ENCODE results near the gene LIME1. TPM values are rescaled to one million over a fixed set of nuclear protein-coding genes. Genes with fewer than 3 reads are reported as not detected.
A peak's percentile ranks its signal among the peaks of the same experiment; 100 is the strongest.

LIME1 gene
- total RNA-seq, 1 donor from 2014 or later = 8.1 TPM

- Mint-ChIP-seq H3K27me3 (ENCODE audit: unreplicated experiment) (peaks cover 8% of the 10 kb centered on the region), H3K4me3 (ENCODE audit: unreplicated experiment) (no peak overlapping the region)
- DNase-seq (ENCODE audit: low spot score) = no peak
Observed at GRCh38 chr20:63769891-63770474, 33.5 kb downstream of the LIME1 start.

GRCh38 chr20:63771046-63771707, 34.7 kb downstream of the LIME1 start:
- TF ChIP-seq CTCF (IDR thresholded peaks at IDR 0.05; ENCODE audit: unreplicated experiment) = no peak
- Mint-ChIP-seq H3K4me1 (ENCODE audit: unreplicated experiment) (peaks cover 9% of the 10 kb centered on the region), H3K27ac (ENCODE audit: unreplicated experiment) (no peak overlapping the region), H3K4me3 (ENCODE audit: unreplicated experiment) (no peak overlapping the region), H3K9me3 (ENCODE audit: unreplicated experiment) (no peaks in the 10 kb centered on the region), H3K36me3 (ENCODE audit: low read depth, unreplicated experiment) (peaks cover 20% of the 10 kb centered on the region), H3K27me3 (ENCODE audit: unreplicated experiment) (peaks cover 8% of the 10 kb centered on the region)
- DNase-seq (ENCODE audit: low spot score) = no peak

More at GRCh38 chr20:63769891-63770474, 33.5 kb downstream of the LIME1 start:
- no peak overlapping the region for H3K27ac Mint-ChIP-seq (ENCODE audit: unreplicated experiment)
- peaks cover 5% of the 10 kb centered on the region for H3K4me1 Mint-ChIP-seq (ENCODE audit: unreplicated experiment)
- no peak for TF ChIP-seq CTCF (IDR thresholded peaks at IDR 0.05; ENCODE audit: unreplicated experiment)
- H3K9me3 Mint-ChIP-seq (ENCODE audit: unreplicated experiment) = no peaks in the 10 kb centered on the region
- peaks cover 30% of the 10 kb centered on the region for H3K36me3 Mint-ChIP-seq (ENCODE audit: low read depth, unreplicated experiment)

GRCh38 chr20:63772781-63773518, 36.5 kb downstream of the LIME1 start:
- no peak overlapping the region for H3K27ac Mint-ChIP-seq (ENCODE audit: unreplicated experiment)
- no peak for DNase-seq (ENCODE audit: low spot score)
- no peak for TF ChIP-seq CTCF (IDR thresholded peaks at IDR 0.05; ENCODE audit: unreplicated experiment)
- H3K9me3 Mint-ChIP-seq (ENCODE audit: unreplicated experiment) = no peaks in the 10 kb centered on the region
- H3K4me1 Mint-ChIP-seq (ENCODE audit: unreplicated experiment) = peaks cover 9% of the 10 kb centered on the region
- H3K36me3 Mint-ChIP-seq (ENCODE audit: low read depth, unreplicated experiment) = peaks cover 20% of the 10 kb centered on the region
- H3K27me3 Mint-ChIP-seq (ENCODE audit: unreplicated experiment) = peaks cover 11% of the 10 kb centered on the region
- no peak overlapping the region for H3K4me3 Mint-ChIP-seq (ENCODE audit: unreplicated experiment)

- peaks cover 19% of the 10 kb centered on the region for H3K36me3 Mint-ChIP-seq (ENCODE audit: low read depth, unreplicated experiment)
- no peak for TF ChIP-seq CTCF (IDR thresholded peaks at IDR 0.05; ENCODE audit: unreplicated experiment)
Observed at GRCh38 chr20:63773571-63774241, 37.2 kb downstream of the LIME1 start.

More at GRCh38 chr20:63773571-63774241, 37.2 kb downstream of the LIME1 start:
- Mint-ChIP-seq H3K27me3 (ENCODE audit: unreplicated experiment) (peaks cover 11% of the 10 kb centered on the region), H3K9me3 (ENCODE audit: unreplicated experiment) (no peaks in the 10 kb centered on the region), H3K27ac (ENCODE audit: unreplicated experiment) (peak overlapping the region; percentile 39), H3K4me3 (ENCODE audit: unreplicated experiment) (peak overlapping the region; percentile 68), H3K4me1 (ENCODE audit: unreplicated experiment) (peaks cover 9% of the 10 kb centered on the region)
- DNase-seq (ENCODE audit: low spot score) = no peak

Measured in endothelial cell (in vitro differentiated cells).